ENCODE measurements around the gene TMEM151A.
A peak's percentile ranks its signal among the peaks of the same experiment; 100 is the strongest.
"Not testable (repeated sequence)": the region's sequence is repeated elsewhere in the genome, so short reads cannot be mapped to it uniquely, and the experiment has no call there.

The TMEM151A gene

GRCh38 chr11:66317723-66318599 is 26.3 kb downstream of the TMEM151A start:
- H3K56ac ChIP-seq (ENCODE audit: low read length) = peak overlapping the region; percentile 77
- H3K23ac ChIP-seq (ENCODE audit: low read length) = no peak overlapping the region
- peak overlapping the region; percentile 74 for H2AK5ac ChIP-seq (ENCODE audit: low read length)
- WGBS (ENCODE audit: extremely low coverage, insufficient coverage, low lambda C conversion rate) = no CpG with 5 or more reads among the region's 16 CpGs
- no peaks in the 10 kb centered on the region for H3K27me3 ChIP-seq (ENCODE audit: insufficient read depth, low read length, poor library complexity)
- no peak overlapping the region for H4K8ac ChIP-seq (ENCODE audit: low read depth, low read length)
- no peaks in the 10 kb centered on the region for H3K79me1 ChIP-seq (ENCODE audit: low read length)
- H3K9ac ChIP-seq (ENCODE audit: low read length) = peak overlapping the region; percentile 41
- H3K36me3 ChIP-seq (ENCODE audit: control insufficient read depth, insufficient read depth, low read length) = no peaks in the 10 kb centered on the region
- H2BK120ac ChIP-seq (ENCODE audit: low read depth, low read length) = no peak overlapping the region
- no peaks in the 10 kb centered on the region for H3K79me2 ChIP-seq (ENCODE audit: control insufficient read depth, insufficient read depth, low read length)
- peak overlapping the region; percentile 26 for H3K27ac ChIP-seq (ENCODE audit: low read depth, low read length)
- H3K4me3 ChIP-seq (ENCODE audit: low read length) = no peak overlapping the region
- H3K4me1 ChIP-seq (ENCODE audit: control insufficient read depth, low read depth, low read length) = peaks cover 16% of the 10 kb centered on the region
- H4K5ac ChIP-seq (ENCODE audit: low read length) = peak overlapping the region; percentile 52
- H3K4ac ChIP-seq (ENCODE audit: low read depth, low read length) = peak overlapping the region; percentile 75
- no peak overlapping the region for H2BK15ac ChIP-seq (replicated peaks; ENCODE audit: low read depth)
- peak overlapping the region; percentile 18 for H2BK5ac ChIP-seq (ENCODE audit: low read length)
- peak overlapping the region; percentile 62 for H3K18ac ChIP-seq (ENCODE audit: low read length)
- peak; percentile 80 for DNase-seq
- H3K4me2 ChIP-seq (ENCODE audit: low read length) = no peak overlapping the region

DNA sequence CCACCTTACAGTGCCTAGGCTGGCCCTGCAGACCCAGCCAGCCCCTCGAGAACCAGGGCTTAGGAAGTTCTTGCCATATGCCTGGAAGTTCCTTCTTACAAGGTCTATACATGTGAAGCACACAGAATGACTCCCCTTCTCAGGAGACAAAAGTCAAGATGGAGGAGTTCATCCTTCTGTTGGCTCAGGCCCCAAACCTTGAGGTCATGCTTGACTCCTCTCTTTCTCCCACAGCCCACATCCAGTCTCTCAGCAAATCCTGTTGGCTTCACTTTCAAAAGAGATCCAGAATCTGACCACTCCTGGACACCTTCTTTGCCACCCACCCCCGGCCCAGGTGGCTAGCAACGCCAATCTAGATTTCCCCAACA is 26.9 kb downstream of the TMEM151A start:
- no peak overlapping the region for H3K18ac ChIP-seq (ENCODE audit: low read length)
- no peak overlapping the region for H3K4me3 ChIP-seq (ENCODE audit: low read length)
- peak overlapping the region; percentile 77 for H3K56ac ChIP-seq (ENCODE audit: low read length)
- H2BK15ac ChIP-seq (replicated peaks; ENCODE audit: low read depth) = no peak overlapping the region
- peak overlapping the region; percentile 16 for H3K9ac ChIP-seq (ENCODE audit: low read length)
- peak overlapping the region; percentile 52 for H4K5ac ChIP-seq (ENCODE audit: low read length)
- H2BK5ac ChIP-seq (ENCODE audit: low read length) = no peak overlapping the region
- H3K27ac ChIP-seq (ENCODE audit: low read depth, low read length) = peak overlapping the region; percentile 26
- no peak overlapping the region for H3K4me2 ChIP-seq (ENCODE audit: low read length)
- H3K79me1 ChIP-seq (ENCODE audit: low read length) = no peaks in the 10 kb centered on the region
- H2BK120ac ChIP-seq (ENCODE audit: low read depth, low read length) = no peak overlapping the region
- no peak overlapping the region for H4K8ac ChIP-seq (ENCODE audit: low read depth, low read length)
- DNase-seq = no peak
- no peak overlapping the region for H3K23ac ChIP-seq (ENCODE audit: low read length)
- WGBS (ENCODE audit: extremely low coverage, insufficient coverage, low lambda C conversion rate) = no CpG with 5 or more reads among the region's 3 CpGs
- H3K27me3 ChIP-seq (ENCODE audit: insufficient read depth, low read length, poor library complexity) = no peaks in the 10 kb centered on the region
- H3K36me3 ChIP-seq (ENCODE audit: control insufficient read depth, insufficient read depth, low read length) = no peaks in the 10 kb centered on the region
- no peaks in the 10 kb centered on the region for H3K79me2 ChIP-seq (ENCODE audit: control insufficient read depth, insufficient read depth, low read length)
- H3K4me1 ChIP-seq (ENCODE audit: control insufficient read depth, low read depth, low read length) = peaks cover 15% of the 10 kb centered on the region
- H2AK5ac ChIP-seq (ENCODE audit: low read length) = peak overlapping the region; percentile 74
- no peak overlapping the region for H3K4ac ChIP-seq (ENCODE audit: low read depth, low read length)

GRCh38 chr11:66320289-66320688 is 28.6 kb downstream of the TMEM151A start:
- H3K18ac ChIP-seq (ENCODE audit: low read length); H3K27me3 ChIP-seq (ENCODE audit: insufficient read depth, low read length, poor library complexity); H3K4me3 ChIP-seq (ENCODE audit: low read length); H2AK5ac ChIP-seq (ENCODE audit: low read length); H3K4me2 ChIP-seq (ENCODE audit: low read length); H3K79me1 ChIP-seq (ENCODE audit: low read length); H3K27ac ChIP-seq (ENCODE audit: low read depth, low read length); H3K79me2 ChIP-seq (ENCODE audit: control insufficient read depth, insufficient read depth, low read length); H3K9ac ChIP-seq (ENCODE audit: low read length); H3K23ac ChIP-seq (ENCODE audit: low read length); H3K56ac ChIP-seq (ENCODE audit: low read length); H2BK5ac ChIP-seq (ENCODE audit: low read length); H2BK120ac ChIP-seq (ENCODE audit: low read depth, low read length); H3K36me3 ChIP-seq (ENCODE audit: control insufficient read depth, insufficient read depth, low read length); DNase-seq; H4K5ac ChIP-seq (ENCODE audit: low read length); H4K8ac ChIP-seq (ENCODE audit: low read depth, low read length); H3K4ac ChIP-seq (ENCODE audit: low read depth, low read length); H2BK15ac ChIP-seq (replicated peaks; ENCODE audit: low read depth): not testable (repeated sequence)
- peaks cover 13% of the 10 kb centered on the region for H3K4me1 ChIP-seq (ENCODE audit: control insufficient read depth, low read depth, low read length)
- WGBS (ENCODE audit: extremely low coverage, insufficient coverage, low lambda C conversion rate) = no CpG with 5 or more reads among the region's 2 CpGs

- not testable (repeated sequence) for H2AK5ac ChIP-seq (ENCODE audit: low read length); H3K27me3 ChIP-seq (ENCODE audit: insufficient read depth, low read length, poor library complexity); H3K27ac ChIP-seq (ENCODE audit: low read depth, low read length); H4K5ac ChIP-seq (ENCODE audit: low read length); H3K79me1 ChIP-seq (ENCODE audit: low read length); H3K36me3 ChIP-seq (ENCODE audit: control insufficient read depth, insufficient read depth, low read length); H3K18ac ChIP-seq (ENCODE audit: low read length); H4K8ac ChIP-seq (ENCODE audit: low read depth, low read length); H3K56ac ChIP-seq (ENCODE audit: low read length); H3K23ac ChIP-seq (ENCODE audit: low read length); H2BK120ac ChIP-seq (ENCODE audit: low read depth, low read length); H2BK5ac ChIP-seq (ENCODE audit: low read length); H3K9ac ChIP-seq (ENCODE audit: low read length); DNase-seq; H2BK15ac ChIP-seq (replicated peaks; ENCODE audit: low read depth); H3K79me2 ChIP-seq (ENCODE audit: control insufficient read depth, insufficient read depth, low read length); H3K4me2 ChIP-seq (ENCODE audit: low read length); H3K4ac ChIP-seq (ENCODE audit: low read depth, low read length); H3K4me3 ChIP-seq (ENCODE audit: low read length)
- peaks cover 13% of the 10 kb centered on the region for H3K4me1 ChIP-seq (ENCODE audit: control insufficient read depth, low read depth, low read length)
- no CpG with 5 or more reads among the region's 6 CpGs for WGBS (ENCODE audit: extremely low coverage, insufficient coverage, low lambda C conversion rate)
Measured at GRCh38 chr11:66320748-66321147, 29.1 kb downstream of the TMEM151A start.

- DNase-seq = no peak
- Histone ChIP-seq H3K23ac (ENCODE audit: low read length) (no peak overlapping the region), H4K8ac (ENCODE audit: low read depth, low read length) (no peak overlapping the region), H3K4me1 (ENCODE audit: control insufficient read depth, low read depth, low read length) (peaks cover 13% of the 10 kb centered on the region), H3K27me3 (ENCODE audit: insufficient read depth, low read length, poor library complexity) (no peaks in the 10 kb centered on the region), H3K79me2 (ENCODE audit: control insufficient read depth, insufficient read depth, low read length) (no peaks in the 10 kb centered on the region), H2AK5ac (ENCODE audit: low read length) (no peak overlapping the region), H3K18ac (ENCODE audit: low read length) (no peak overlapping the region), H3K27ac (ENCODE audit: low read depth, low read length) (no peak overlapping the region), H3K4me2 (ENCODE audit: low read length) (no peak overlapping the region), H3K79me1 (ENCODE audit: low read length) (no peaks in the 10 kb centered on the region), H3K4me3 (ENCODE audit: low read length) (no peak overlapping the region), H4K5ac (ENCODE audit: low read length) (no peak overlapping the region), H2BK15ac (replicated peaks; ENCODE audit: low read depth) (no peak overlapping the region), H2BK120ac (ENCODE audit: low read depth, low read length) (no peak overlapping the region), H3K9ac (ENCODE audit: low read length) (no peak overlapping the region), H2BK5ac (ENCODE audit: low read length) (no peak overlapping the region), H3K4ac (ENCODE audit: low read depth, low read length) (no peak overlapping the region), H3K56ac (ENCODE audit: low read length) (no peak overlapping the region), H3K36me3 (ENCODE audit: control insufficient read depth, insufficient read depth, low read length) (no peaks in the 10 kb centered on the region)
- no CpG with 5 or more reads among the region's 4 CpGs for WGBS (ENCODE audit: extremely low coverage, insufficient coverage, low lambda C conversion rate)
Measured at GRCh38 chr11:66321606-66322005, 29.9 kb downstream of the TMEM151A start.

Data from mesendoderm (in vitro differentiated cells).